ENCODE results near the gene SERBP1. TPM values are rescaled to one million over a fixed set of nuclear protein-coding genes. Genes with fewer than 3 reads are reported as not detected.
A peak's percentile ranks its signal among the peaks of the same experiment; 100 is the strongest.

SERBP1 gene
- total RNA-seq (2014; rRNA removed; shearing (Covaris generic)) = 503 and 535 TPM in 2 replicates

DNA sequence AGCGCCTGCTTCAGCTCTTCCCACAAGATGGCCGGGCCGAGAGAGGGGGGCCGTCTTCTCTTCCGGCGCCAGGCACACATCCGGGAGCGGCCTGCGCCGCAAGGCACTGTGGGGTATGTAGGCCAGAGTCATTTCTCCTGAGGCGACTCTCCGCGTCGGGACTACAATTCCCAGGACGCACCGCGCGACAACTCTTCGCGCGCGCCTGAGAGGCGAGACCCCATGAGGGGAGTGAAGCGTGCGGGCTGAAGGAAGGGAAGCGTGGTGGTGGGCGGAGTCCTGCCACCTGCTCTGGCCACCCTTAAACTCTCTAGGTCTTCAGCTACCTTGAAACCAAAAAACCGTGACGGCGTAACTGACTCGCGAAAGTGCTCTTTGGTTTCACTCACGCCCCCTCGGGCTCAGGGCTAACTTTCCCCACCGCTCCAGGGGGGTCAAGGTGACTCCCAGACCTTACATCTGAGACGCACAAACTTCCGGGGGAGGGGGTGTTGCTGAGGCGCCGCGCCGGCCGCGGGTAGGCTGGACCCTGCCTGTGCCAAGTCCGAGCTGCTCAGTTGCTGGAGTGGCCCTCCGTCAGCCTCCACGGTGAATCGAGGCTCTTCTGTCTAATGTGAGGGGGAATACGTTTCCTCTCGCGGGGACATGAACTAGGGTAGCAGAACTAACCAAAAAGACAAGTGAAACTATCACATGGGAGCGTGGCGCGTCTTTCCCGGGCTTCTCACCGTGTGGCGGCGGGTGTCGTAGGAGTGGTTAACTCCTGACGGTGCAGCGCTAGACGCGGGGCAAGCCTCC lies at the start of gene SERBP1:
Gene SERBP1 (minus strand): TSS at position 45 of the 798 bp plus-strand sequence. CDS start 102 bp downstream, outside the sequence.
- Histone ChIP-seq H3K4me3 (peak within 1 kb of the TSS; percentile 78), H3K27me3 (no peaks in the 10 kb centered on the region), H3K9me3 (replicated peaks) (no peaks in the 10 kb centered on the region), H3K36me3 (peaks cover 38% of the 10 kb centered on the region), H3K27ac (peak within 1 kb of the TSS; percentile 90), H3K4me1 (0 out of 2 replicates have a peak, but pooled peaks cover 2% of the 10 kb centered on the region)
- DNase-seq = peak; percentile 97 to 99

DNA sequence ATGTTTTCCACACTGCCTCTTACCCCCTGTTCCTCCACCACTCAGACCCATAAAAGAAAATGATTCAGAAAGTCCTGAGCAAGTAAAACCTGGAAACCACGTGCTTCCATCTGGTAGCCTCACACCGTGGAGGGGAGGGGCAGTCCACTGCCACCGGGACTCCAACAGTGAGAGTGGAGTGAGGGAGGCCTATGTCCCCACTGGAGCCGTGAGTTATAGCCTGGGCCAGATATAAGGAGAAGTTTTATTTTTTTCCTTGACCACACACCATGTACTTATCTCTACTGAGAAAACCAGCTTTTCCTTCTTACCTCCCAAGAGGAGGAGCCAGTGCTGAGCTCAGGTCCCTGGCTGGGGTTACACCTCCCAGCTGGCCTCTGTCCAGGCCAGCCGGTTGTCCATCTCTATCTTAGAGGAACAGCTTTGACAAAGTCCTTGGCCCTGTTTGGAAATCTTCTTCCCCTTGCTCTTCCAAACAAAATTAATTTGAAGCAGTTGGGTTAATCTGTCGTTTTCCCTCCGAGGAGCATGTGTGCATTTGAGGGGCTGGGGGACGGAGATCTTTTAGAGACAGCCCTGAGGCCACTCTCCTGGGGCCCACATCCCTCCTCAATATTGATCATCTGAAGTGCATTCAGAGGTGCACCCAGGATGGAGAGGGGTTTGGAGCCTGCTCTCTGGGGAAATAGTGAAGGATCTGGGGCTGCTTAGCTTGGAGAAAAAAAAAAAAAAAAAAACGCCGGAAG lies 49.1 kb upstream of the SERBP1 start:
- Histone ChIP-seq H3K27ac (no peak overlapping the region), H3K4me1 (no peaks in the 10 kb centered on the region; the same call in 1 of the 2 replicates), H3K4me3 (no peak overlapping the region), H3K9me3 (replicated peaks) (no peaks in the 10 kb centered on the region), H3K36me3 (no peaks in the 10 kb centered on the region), H3K27me3 (no peaks in the 10 kb centered on the region; the same call in 1 of the 2 replicates)
- no peak for DNase-seq

DNA sequence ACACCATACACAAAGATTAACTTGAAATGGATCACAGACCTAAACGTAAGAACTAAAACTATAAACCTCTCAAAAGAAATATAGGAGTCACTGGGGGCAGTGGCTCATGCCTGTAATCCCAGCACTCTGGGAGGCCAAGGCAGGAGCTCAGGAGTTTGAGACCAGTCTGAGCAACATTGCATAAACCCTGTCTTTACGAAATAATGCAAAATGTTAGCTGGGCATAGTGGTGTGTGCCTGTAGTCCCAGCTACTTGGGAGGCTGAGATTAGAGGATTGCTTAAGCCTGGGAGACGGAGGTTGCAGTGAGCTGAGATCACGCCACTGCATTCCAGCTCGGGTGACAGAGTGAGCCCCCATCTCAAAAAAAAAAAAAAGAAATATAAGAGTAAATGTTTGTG lies 46.7 kb upstream of the SERBP1 start:
- Histone ChIP-seq H3K27ac (no peak overlapping the region), H3K4me1 (no peaks in the 10 kb centered on the region), H3K4me3 (no peak overlapping the region), H3K27me3 (no peaks in the 10 kb centered on the region; the same call in 1 of the 2 replicates), H3K9me3 (replicated peaks) (no peaks in the 10 kb centered on the region), H3K36me3 (no peaks in the 10 kb centered on the region)
- DNase-seq = no peak

DNA sequence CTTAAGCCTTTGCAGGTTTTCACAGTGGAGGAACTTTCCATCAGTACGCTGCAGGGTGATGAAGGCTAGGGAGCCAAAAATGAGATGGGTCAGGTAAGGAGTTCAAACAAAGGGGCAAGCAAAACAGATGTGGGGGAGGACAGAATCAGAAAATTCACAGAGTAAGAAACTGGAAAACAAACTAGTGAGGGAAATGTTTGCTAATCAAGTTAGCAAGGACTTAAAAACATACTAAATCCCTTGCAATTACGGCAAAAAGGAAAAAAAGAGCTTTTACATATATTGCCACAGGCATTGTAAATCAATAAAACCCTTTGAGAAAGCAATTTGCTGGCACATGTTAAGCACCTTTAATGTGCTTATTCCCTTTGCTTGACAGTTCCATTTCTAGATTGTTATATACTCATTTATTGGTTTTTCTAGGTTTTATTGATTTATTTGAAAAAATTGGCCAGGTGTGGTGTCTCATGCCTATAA lies 45.8 kb upstream of the SERBP1 start:
- no peak for DNase-seq
- Histone ChIP-seq H3K4me3 (no peak overlapping the region), H3K27ac (no peak overlapping the region), H3K4me1 (no peaks in the 10 kb centered on the region), H3K36me3 (no peaks in the 10 kb centered on the region), H3K9me3 (replicated peaks) (no peaks in the 10 kb centered on the region), H3K27me3 (no peaks in the 10 kb centered on the region; the same call in 1 of the 2 replicates)

DNA sequence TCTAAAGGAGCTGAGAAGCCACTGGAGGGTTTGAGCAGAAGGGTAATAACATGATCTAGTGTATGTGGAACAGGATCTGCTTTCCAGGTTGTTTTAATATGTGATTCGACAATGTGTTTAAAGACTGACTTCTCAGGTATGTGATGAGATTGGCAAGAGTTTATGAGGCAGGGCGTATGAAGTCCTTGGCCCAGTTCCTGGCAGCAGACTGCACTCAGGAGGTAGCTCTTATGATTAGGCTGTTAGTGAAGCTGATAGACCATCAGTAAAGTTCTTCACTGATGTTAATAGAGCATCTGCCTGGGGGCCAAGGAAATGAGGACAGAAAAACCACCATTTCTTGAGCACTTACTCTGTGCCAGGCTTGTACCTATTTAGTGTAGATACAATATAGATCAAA lies 41.9 kb upstream of the SERBP1 start:
- H3K4me3 ChIP-seq = no peak overlapping the region
- H3K4me1 ChIP-seq = peaks cover 11% of the 10 kb centered on the region
- H3K9me3 ChIP-seq (replicated peaks) = no peaks in the 10 kb centered on the region
- DNase-seq = no peak
- no peaks in the 10 kb centered on the region; the same call in 1 of the 2 replicates for H3K27me3 ChIP-seq
- no peaks in the 10 kb centered on the region for H3K36me3 ChIP-seq
- H3K27ac ChIP-seq = no peak overlapping the region

DNA sequence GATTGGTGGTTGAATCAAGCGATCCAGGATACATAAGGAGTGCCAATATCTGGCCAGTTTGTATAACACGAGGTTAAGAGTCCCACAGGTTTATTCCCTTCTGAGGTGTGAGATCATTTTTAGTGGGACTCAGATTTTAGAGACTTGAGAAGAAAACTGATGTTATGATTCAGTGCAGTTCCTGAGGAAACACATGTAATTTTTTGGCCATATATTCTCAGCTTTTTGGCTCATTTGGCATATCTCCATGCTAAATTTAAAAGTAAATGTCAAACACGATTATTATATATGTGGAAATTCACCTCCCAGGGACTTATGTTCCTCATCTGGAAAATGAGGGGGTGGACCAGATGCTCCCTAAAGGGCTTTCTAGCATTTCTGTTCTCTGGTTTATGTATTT lies 39.2 kb upstream of the SERBP1 start:
- H3K4me1 ChIP-seq = peaks cover 11% of the 10 kb centered on the region
- no peak for DNase-seq
- no peaks in the 10 kb centered on the region for H3K27me3 ChIP-seq
- no peaks in the 10 kb centered on the region for H3K36me3 ChIP-seq
- H3K9me3 ChIP-seq (replicated peaks) = no peaks in the 10 kb centered on the region
- no peak overlapping the region for H3K27ac ChIP-seq
- no peak overlapping the region for H3K4me3 ChIP-seq

DNA sequence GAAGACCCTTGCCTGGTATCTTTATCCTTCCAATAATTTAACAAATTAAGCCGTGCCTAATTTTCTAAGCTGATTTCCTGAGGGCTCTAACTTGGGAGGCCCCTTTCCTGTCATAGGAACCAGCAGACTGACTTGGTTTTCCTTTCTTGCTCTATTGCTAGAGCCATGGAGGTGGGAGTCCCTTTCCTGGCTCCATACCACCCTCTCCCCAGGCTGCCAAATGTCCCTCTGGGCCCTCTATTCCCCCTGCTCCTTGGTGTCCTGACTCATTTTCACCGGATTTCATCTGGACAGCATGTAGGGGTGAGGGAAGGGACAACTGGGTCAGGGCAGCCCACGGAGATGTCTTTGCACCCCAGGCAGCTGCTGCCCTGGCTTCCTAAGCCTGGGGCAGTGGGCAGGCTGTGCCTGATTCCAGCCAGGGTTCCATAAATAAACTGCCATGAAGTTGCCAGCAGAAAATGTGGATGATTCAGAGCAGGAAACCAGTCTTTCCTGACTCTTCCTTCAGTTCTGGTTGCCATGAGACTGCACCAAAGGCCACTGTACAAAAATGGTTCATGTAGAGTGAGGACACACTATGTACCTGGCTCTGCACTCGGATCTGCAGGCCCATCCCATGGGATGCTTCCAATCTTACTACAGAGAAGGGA lies 38.0 kb upstream of the SERBP1 start:
- no peaks in the 10 kb centered on the region for H3K36me3 ChIP-seq
- no peak overlapping the region for H3K4me3 ChIP-seq
- peaks cover 11% of the 10 kb centered on the region for H3K4me1 ChIP-seq
- peak; percentile 38 to 52 for DNase-seq
- no peaks in the 10 kb centered on the region for H3K27me3 ChIP-seq
- H3K27ac ChIP-seq = peak overlapping the region; percentile 16
- no peaks in the 10 kb centered on the region for H3K9me3 ChIP-seq (replicated peaks)

DNA sequence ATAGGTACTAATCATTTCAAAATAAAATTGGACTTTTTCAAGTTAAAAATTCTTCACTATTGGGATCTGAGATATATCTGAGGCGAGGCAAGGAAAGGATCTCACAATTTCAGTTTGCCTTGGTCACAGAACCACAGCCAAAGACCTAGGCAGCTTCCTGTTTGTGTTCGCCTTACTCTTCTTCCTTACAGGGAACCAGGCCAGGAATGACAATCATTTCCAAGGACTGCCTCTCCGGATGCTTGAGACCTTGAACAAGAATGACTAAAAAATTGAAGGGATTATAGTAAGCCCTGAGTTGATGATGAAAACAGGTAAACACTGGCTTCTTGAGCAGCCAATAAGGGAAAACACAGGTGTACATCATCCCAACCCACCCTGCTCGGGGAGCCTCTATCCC lies 35.2 kb upstream of the SERBP1 start:
- Histone ChIP-seq H3K4me1 (peaks cover 24% of the 10 kb centered on the region), H3K27ac (no peak overlapping the region), H3K9me3 (replicated peaks) (no peaks in the 10 kb centered on the region), H3K36me3 (no peaks in the 10 kb centered on the region), H3K4me3 (no peak overlapping the region), H3K27me3 (no peaks in the 10 kb centered on the region)
- DNase-seq = no peak

DNA sequence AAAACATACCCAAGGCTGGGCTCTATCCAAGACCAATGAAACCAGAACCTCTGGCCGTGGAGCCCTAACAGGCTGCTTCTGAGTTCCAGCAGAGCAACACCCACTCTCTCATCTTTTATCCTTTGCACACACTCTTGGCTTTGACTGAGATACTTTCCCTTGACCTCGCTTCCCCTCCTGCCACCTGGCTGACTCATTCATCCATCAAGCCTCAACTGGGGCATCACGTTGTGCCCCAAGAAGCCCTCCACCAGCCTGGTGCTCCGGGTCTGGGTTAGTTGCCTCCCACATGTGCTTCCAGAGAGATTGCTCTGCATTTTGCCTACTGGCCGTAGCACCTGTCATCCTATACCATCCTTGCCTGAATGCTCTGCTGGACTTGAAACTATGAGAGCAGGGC lies 34.5 kb upstream of the SERBP1 start:
- H3K27me3 ChIP-seq = no peaks in the 10 kb centered on the region
- no peak overlapping the region for H3K27ac ChIP-seq
- H3K36me3 ChIP-seq = no peaks in the 10 kb centered on the region
- DNase-seq = peak in 1 of 2 experiments; percentile 10
- no peaks in the 10 kb centered on the region for H3K9me3 ChIP-seq (replicated peaks)
- H3K4me1 ChIP-seq = peaks cover 24% of the 10 kb centered on the region
- no peak overlapping the region for H3K4me3 ChIP-seq

DNA sequence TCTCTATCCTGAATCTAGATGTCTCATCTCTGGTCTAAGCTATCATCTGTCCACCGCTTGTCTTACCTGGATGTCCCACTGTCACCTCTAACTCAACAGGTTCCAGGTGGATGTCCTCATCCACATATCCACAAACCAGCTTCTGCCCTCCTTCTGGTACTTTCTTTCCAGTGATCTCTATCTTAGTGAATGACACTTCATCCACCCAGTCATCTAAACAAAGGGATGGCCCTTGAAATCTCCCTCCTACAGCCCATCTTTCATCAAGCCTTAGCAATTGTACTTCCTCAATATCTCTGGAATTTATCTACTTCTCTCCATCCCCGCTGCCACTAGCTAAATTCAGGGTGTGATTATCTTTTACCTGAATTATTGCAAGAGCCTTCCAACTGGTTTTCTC lies 33.9 kb upstream of the SERBP1 start:
- peaks cover 24% of the 10 kb centered on the region for H3K4me1 ChIP-seq
- no peak for DNase-seq
- H3K36me3 ChIP-seq = no peaks in the 10 kb centered on the region

DNA sequence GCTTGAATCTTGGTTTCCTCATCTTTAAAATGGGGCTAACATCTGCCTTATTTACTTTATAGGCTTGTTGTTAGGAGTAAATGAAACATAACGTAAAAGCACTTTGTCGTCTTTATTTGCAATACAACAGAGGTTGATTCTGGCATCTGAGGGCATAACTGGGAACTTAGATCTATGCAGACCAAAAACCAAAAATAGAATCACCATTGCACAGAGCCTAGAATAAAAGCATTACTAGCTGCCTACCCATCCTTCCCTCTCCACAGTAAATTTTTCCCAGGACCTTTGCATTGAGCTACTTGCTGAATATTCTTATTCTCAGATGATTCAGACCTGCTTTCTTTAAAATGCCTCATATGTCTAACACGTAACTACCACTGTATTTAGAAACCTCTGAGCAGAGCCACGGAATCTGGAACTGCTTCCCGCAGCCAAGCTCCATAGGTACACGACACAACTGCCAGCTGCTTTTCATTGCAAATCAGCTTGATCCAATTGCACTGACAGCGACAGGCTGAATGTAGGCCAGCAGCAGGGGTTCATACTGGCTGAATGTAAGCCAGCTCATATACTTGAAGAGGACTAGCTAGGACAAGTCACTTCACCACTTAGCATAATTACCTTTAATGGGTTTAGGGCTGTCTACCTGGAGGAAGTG lies 33.2 kb upstream of the SERBP1 start:
- DNase-seq = peak in 1 of 2 experiments; percentile 16
- no peak overlapping the region for H3K4me3 ChIP-seq
- no peaks in the 10 kb centered on the region for H3K36me3 ChIP-seq
- no peaks in the 10 kb centered on the region for H3K27me3 ChIP-seq
- H3K27ac ChIP-seq = no peak overlapping the region
- no peaks in the 10 kb centered on the region for H3K9me3 ChIP-seq (replicated peaks)
- peaks cover 19% of the 10 kb centered on the region for H3K4me1 ChIP-seq

More for the DNA sequence above, 33.9 kb upstream of the SERBP1 start:
- Histone ChIP-seq H3K4me3 (no peak overlapping the region), H3K27ac (no peak overlapping the region), H3K9me3 (replicated peaks) (no peaks in the 10 kb centered on the region), H3K27me3 (no peaks in the 10 kb centered on the region)

DNA sequence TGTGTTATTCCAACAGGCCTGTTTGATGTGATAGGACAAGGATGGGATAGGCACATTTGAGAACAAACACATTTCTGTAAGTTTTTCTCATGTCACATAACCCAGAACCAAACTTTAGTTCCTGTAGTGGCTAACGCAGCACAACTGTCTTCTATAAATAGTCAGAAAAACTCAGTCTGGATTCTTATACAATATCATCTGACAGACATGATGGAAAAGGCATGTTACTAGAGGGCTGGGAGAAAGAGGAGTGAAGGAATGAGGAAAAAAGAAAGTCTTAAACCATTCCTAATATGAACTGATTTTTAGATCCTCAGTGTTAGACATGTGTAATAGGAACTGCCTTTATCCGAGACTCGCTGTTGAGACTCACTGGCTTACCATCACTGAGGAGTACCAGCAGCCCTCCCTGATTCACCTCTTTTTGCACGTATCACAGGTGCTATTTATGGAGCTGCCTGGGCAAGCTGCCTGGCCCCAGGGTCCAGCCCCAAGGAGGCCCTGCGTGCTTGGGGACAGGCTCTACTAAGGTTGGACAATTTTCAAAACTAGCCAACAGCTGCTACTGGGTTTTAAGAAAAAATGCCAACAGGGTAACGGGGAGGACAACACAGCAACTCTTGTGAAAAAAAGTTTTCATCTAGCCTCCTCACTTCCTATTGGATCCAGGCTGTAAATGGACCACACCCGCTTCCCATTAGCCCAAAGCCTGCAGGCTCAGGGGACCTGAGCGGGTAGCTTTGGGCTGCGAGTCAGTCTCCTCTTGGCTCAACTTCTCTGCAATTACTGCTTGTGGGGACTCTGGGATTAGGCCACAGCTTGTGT lies 30.7 kb upstream of the SERBP1 start:
- DNase-seq = peak; percentile 70 to 85
- Histone ChIP-seq H3K27ac (no peak overlapping the region), H3K4me3 (no peak overlapping the region)

DNA sequence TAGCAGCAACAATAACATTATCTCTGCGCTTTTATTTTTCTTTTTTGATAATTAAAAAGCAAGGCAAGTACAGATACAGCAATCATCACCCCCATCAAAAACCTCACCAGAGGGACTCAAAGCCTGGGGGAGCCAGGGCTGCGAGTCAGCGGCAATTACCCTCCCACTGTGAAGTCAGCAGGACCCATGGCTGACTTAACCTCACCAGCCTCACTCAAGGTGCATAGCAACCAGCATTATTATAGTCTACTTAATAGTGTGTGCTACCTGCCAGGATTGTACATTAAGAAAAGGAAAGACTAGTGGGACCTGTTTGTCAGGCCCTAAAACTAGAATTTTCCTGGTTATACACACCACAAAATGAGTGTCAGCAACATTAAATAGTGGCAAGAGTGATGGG lies 28.9 kb upstream of the SERBP1 start:
- no peaks in the 10 kb centered on the region for H3K9me3 ChIP-seq (replicated peaks)
- no peaks in the 10 kb centered on the region for H3K27me3 ChIP-seq
- H3K4me1 ChIP-seq = peaks cover 13% of the 10 kb centered on the region
- H3K36me3 ChIP-seq = no peaks in the 10 kb centered on the region
- no peak overlapping the region for H3K27ac ChIP-seq
- H3K4me3 ChIP-seq = no peak overlapping the region
- no peak for DNase-seq

More for the DNA sequence above, 30.7 kb upstream of the SERBP1 start:
- Histone ChIP-seq H3K4me1 (peaks cover 13% of the 10 kb centered on the region), H3K27me3 (no peaks in the 10 kb centered on the region), H3K9me3 (replicated peaks) (no peaks in the 10 kb centered on the region), H3K36me3 (no peaks in the 10 kb centered on the region)

DNA sequence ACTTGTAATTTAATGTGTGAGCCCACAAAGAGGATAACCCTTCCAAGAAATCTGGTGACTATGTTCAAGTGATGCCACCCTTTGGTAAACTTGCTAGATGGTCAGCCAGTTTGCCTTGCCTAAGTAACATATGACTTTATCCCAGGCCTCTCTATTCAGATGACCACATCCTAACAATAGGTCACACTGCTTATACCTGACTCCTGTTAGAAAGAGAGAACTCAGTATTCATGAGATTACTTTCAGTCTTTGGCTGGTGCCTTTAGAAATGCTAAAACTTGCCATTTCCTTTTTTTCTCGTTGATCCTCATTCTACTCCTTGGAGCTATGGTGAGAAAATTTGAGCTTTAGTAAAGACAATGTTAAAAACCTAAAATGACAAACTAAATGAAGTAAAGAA lies 28.5 kb upstream of the SERBP1 start:
- no peaks in the 10 kb centered on the region for H3K27me3 ChIP-seq
- no peak overlapping the region for H3K4me3 ChIP-seq
- no peak overlapping the region for H3K27ac ChIP-seq
- peaks cover 13% of the 10 kb centered on the region for H3K4me1 ChIP-seq
- H3K9me3 ChIP-seq (replicated peaks) = no peaks in the 10 kb centered on the region
- H3K36me3 ChIP-seq = no peaks in the 10 kb centered on the region
- DNase-seq = no peak

Measured in SJCRH30 (cell line).